ENCODE measurements around the gene SMPD2. TPM values are rescaled to one million over a fixed set of nuclear protein-coding genes. Genes with fewer than 3 reads are reported as not detected.

The SMPD2 gene
- total and polyA plus RNA-seq, 2 donors (not counting 3 experiments of a cell fraction or from before 2014, with no cell fraction given): 6.9 to 10.0 TPM

- BruUV-seq (replicated peaks): no TSS peak
- no peaks in the 10 kb centered on the region for H3K9me3 ChIP-seq (replicated peaks; ENCODE audit: control insufficient read depth, insufficient read depth, low read length)
- no peak for FAIRE-seq
These were observed 32.6 kb downstream of the SMPD2 start for GRCh38 chr6:109473120-109473519.

More at GRCh38 chr6:109473120-109473519, 32.6 kb downstream of the SMPD2 start:
- Histone ChIP-seq H2AFZ (ENCODE audit: low read depth, low read length) (no peak overlapping the region), H3K27me3 (ENCODE audit: control insufficient read depth in 2 of 2, insufficient read depth in 2 of 2, low read length in 2 of 2) (no peaks in the 10 kb centered on the region), H3K9me1 (replicated peaks; ENCODE audit: control insufficient read depth, extremely low read depth, insufficient read depth, low read length) (no peaks in the 10 kb centered on the region), H3K36me3 (ENCODE audit: control insufficient read depth in 2 of 2, extremely low read depth in 1 of 2, insufficient read depth in 2 of 2, low read length in 2 of 2) (peaks cover 14 to 20% of the 10 kb centered on the region in 2 experiments), H3K27ac (ENCODE audit: insufficient read depth, low read depth, low read length) (no peak overlapping the region), H3K4me2 (ENCODE audit: insufficient read depth, low read length) (no peak overlapping the region), H3K9ac (replicated peaks; ENCODE audit: extremely low read depth, insufficient read depth, low read length) (no peak overlapping the region), H3K4me1 (ENCODE audit: control insufficient read depth, extremely low read depth, insufficient read depth, low read length) (no peaks in the 10 kb centered on the region), H3K79me2 (ENCODE audit: control insufficient read depth, insufficient read depth, low read length) (peaks cover 14% of the 10 kb centered on the region), H4K20me1 (replicated peaks; ENCODE audit: control insufficient read depth, extremely low read depth, insufficient read depth, low read length) (no peaks in the 10 kb centered on the region), H3K4me3 (replicated peaks in 1 of 3; ENCODE audit: insufficient read depth in 1 of 3, low read depth in 1 of 3, low read length in 3 of 3) (no peak overlapping the region)
- dilution Hi-C loops (cut with MboI; ENCODE audit: extremely low pct_ligation_motif_present, low sequenced_read_pairs): no loop called here
- CTCF ChIA-PET: no interaction called here
- TF ChIP-seq POLR2A (IDR thresholded peaks at IDR 0.05; ENCODE audit: low read depth, low read length) (no peak), MYC (IDR thresholded peaks at IDR 0.05; ENCODE audit: low read depth, low read length) (no peak), CTCF (IDR thresholded peaks at IDR 0.05; ENCODE audit: extremely low read depth in 1 of 2, insufficient read depth in 1 of 2, low read depth in 1 of 2, low read length in 2 of 2) (no peak), EZH2 (IDR thresholded peaks at IDR 0.05; ENCODE audit: borderline replicate concordance, low read depth, low read length, severe bottlenecking) (no peak), FOS (IDR thresholded peaks at IDR 0.05; ENCODE audit: borderline replicate concordance, insufficient read depth, low read length) (no peak), JUN (IDR thresholded peaks at IDR 0.05; ENCODE audit: borderline replicate concordance, insufficient read depth, insufficient read length, low read depth) (no peak), MAX (IDR thresholded peaks at IDR 0.05; ENCODE audit: insufficient read depth, insufficient read length) (no peak), GATA2 (IDR thresholded peaks at IDR 0.05; ENCODE audit: insufficient read depth, insufficient read length, low read depth, low read length) (no peak), POLR2AphosphoS5 (IDR thresholded peaks at IDR 0.05; ENCODE audit: insufficient read depth, low read depth, low read length) (no peak)
- POLR2A ChIA-PET: no interaction called here
- intact Hi-C loops (cut with micrococcal nuclease): no loop called here
- DNase-seq (ENCODE audit: low read depth, low spot score): no peak

Measured in endothelial cell of umbilical vein (primary cell).